ENCODE measurements around the gene GPN2. TPM values are rescaled to one million over a fixed set of nuclear protein-coding genes. Genes with fewer than 3 reads are reported as not detected.
A peak's percentile ranks its signal among the peaks of the same experiment; 100 is the strongest.

The GPN2 gene
- total RNA-seq (2012; rRNA removed) (10.6 and 15.4 TPM in 2 replicates), polyA plus RNA-seq (2012; rRNA removed) (22.2 and 37.2 TPM in 2 replicates), Bru-seq, nascent RNA (percentile 84 among the genes with signal in this experiment), BruChase-seq, experiment 1, labeled RNA remaining after a 6-hour chase (percentile 93 among the genes with signal in this experiment), BruChase-seq, experiment 2, labeled RNA remaining after a 2-hour chase (percentile 93 among the genes with signal in this experiment)
- 8.3 and 12.0 TPM in 2 replicates for polyA plus RNA-seq (2012; cell fraction: cytosol; rRNA removed)
- polyA plus RNA-seq (2012; cell fraction: nucleus; rRNA removed; ENCODE audit: low replicate concordance), result 17.0 and 20.3 TPM in 2 replicates
- long read RNA-seq, full-length matches to known transcripts, result 10 of 15 reads
- long read RNA-seq, partial matches to known transcripts, result 0 of 15 reads
- long read RNA-seq, other reads (novel, unspliced or antisense), result 5 of 15 reads

GRCh38 chr1:26889551-26890466, at the start of gene GPN2:
GPN2 (minus strand) TSS chr1:26890283; CDS start chr1:26890096, 187 bp downstream.
- Histone ChIP-seq H2AFZ (replicated peaks; ENCODE audit: low read length, poor library complexity) (peak within 1 kb of the TSS; percentile 99), H2BK120ac (ENCODE audit: low read depth, low read length) (no peak within 1 kb of the TSS), H3K9me3 (ENCODE audit: control insufficient read depth, insufficient read depth, low read length) (no peaks in the 10 kb centered on the region), H3K4me1 (ENCODE audit: control insufficient read depth, insufficient read depth, low read length) (peaks cover 10% of the 10 kb centered on the region), H2AK5ac (ENCODE audit: low read depth, low read length) (peak within 1 kb of the TSS; percentile 76), H3K9me1 (ENCODE audit: insufficient read depth, low read length) (peaks cover 4% of the 10 kb centered on the region; the same call in 1 of the 2 replicates), H3K14ac (replicated peaks; ENCODE audit: low read depth, low read length) (peak within 1 kb of the TSS; percentile 91), H4K91ac (ENCODE audit: insufficient read depth, low read depth, low read length) (peak within 1 kb of the TSS; percentile 86), H4K5ac (ENCODE audit: low read depth, low read length) (peak within 1 kb of the TSS; percentile 89), H2BK20ac (ENCODE audit: low read depth, low read length) (no peak within 1 kb of the TSS), H4K20me1 (ENCODE audit: insufficient read depth, low read length) (peaks cover 6% of the 10 kb centered on the region), H3K4ac (ENCODE audit: low read depth, low read length) (peak within 1 kb of the TSS; percentile 95), H3K18ac (ENCODE audit: low read depth, low read length) (peak within 1 kb of the TSS; percentile 14; the same call in 1 of the 2 replicates), H3K56ac (ENCODE audit: extremely low read depth, insufficient read depth, low read length) (peak within 1 kb of the TSS; percentile 71; the same call in 1 of the 2 replicates), H2BK15ac (ENCODE audit: low read depth, low read length) (no peak within 1 kb of the TSS), H2BK5ac (ENCODE audit: low read depth, low read length, poor library complexity, severe bottlenecking) (peak within 1 kb of the TSS; percentile 88), H2AK9ac (replicated peaks; ENCODE audit: low read depth, low read length, poor library complexity) (peak within 1 kb of the TSS; percentile 95), H3K4me3 (ENCODE audit: insufficient read depth, low read depth, low read length) (peak within 1 kb of the TSS; percentile 91), H3K9ac (ENCODE audit: low read depth, low read length) (peak within 1 kb of the TSS; percentile 71), H3K23ac (ENCODE audit: low read depth, low read length) (peak within 1 kb of the TSS; percentile 76), H3K4me2 (ENCODE audit: low read depth, low read length) (peak within 1 kb of the TSS; percentile 98), H3K36me3 (ENCODE audit: control insufficient read depth, insufficient read depth, low read length) (peaks cover 54% of the 10 kb centered on the region), H3K79me1 (ENCODE audit: low read depth in 1 of 2, low read length in 2 of 2) (peaks cover 14 to 42% of the 10 kb centered on the region in 2 experiments), H4K8ac (ENCODE audit: low read depth in 2 of 2, low read length in 2 of 2) (peak within 1 kb of the TSS; percentile 94 to 99), H3K27me3 (ENCODE audit: control insufficient read depth, insufficient read depth, low read length) (no peaks in the 10 kb centered on the region), H3K27ac (ENCODE audit: insufficient read depth, low read length) (peak within 1 kb of the TSS; percentile 77)
- DNase-seq (peak; percentile 72), ATAC-seq (ENCODE audit: low read depth) (peak; percentile 96)
- ChIA-PET CTCF (interaction anchor here (0.6 kb wide), 1 partner anchor 107 kb away, joined by 3 read pairs; no protein-coding TSS in a partner anchor), POLR2A (ENCODE audit: unreplicated experiment) (interaction anchor here (0.5 to 1.1 kb wide), 5 partner anchors 11 to 853 kb away, joined by 3 to 7 read pairs (median 3); partner anchors contain the start of gene GPATCH3)
- TSS peak; percentile 70 for BruUV-seq (replicated peaks)
- 2% methylated on average over 47 of the region's 89 CpGs; no CpG with 5 or more reads in 1 of the 2 experiments for WGBS, 2 experiments (ENCODE audit: extremely low coverage in 2 of 2, insufficient read length in 1 of 2)
- in situ Hi-C loops (cut with MboI; ENCODE audit: low sequenced_read_pairs) (no loop called here), intact Hi-C loops (cut with micrococcal nuclease) (no loop called here), dilution Hi-C loops (cut with HindIII; ENCODE audit: low sequenced_read_pairs, unreplicated experiment) (no loop called here)
- no peak for TF ChIP-seq FOS (IDR thresholded peaks at IDR 0.05; ENCODE audit: low read depth, low read length)
- TF ChIP-seq CTCF (conservative IDR thresholded peaks at IDR 0.05; ENCODE audit: low read depth, low read length), result no peak
- TF ChIP-seq MXI1 (IDR thresholded peaks at IDR 0.05; ENCODE audit: borderline replicate concordance, low read depth, low read length), result peak; percentile 71; the same call in 1 of the 2 replicates
- TF ChIP-seq ELK1 (IDR thresholded peaks at IDR 0.05; ENCODE audit: borderline replicate concordance, low read depth, low read length), result no peak
- no peak for TF ChIP-seq RCOR1 (IDR thresholded peaks at IDR 0.05; ENCODE audit: insufficient replicate concordance, low read length)
- TF ChIP-seq CEBPB (IDR thresholded peaks at IDR 0.05; ENCODE audit: low read depth, low read length), result no peak
- TF ChIP-seq USF2 (IDR thresholded peaks at IDR 0.05; ENCODE audit: low read depth, low read length), result no peak
- no peak for TF ChIP-seq MAFK (IDR thresholded peaks at IDR 0.05; ENCODE audit: low read depth, low read length)
- TF ChIP-seq CHD1 (IDR thresholded peaks at IDR 0.05; ENCODE audit: low read depth, low read length), result no peak
- peak; percentile 84 for TF ChIP-seq POLR2A (IDR thresholded peaks at IDR 0.05; ENCODE audit: low read depth, low read length)

Data from IMR-90 (cell line).